Measurements from ENCODE around the gene ITPR1. TPM values are rescaled to one million over a fixed set of nuclear protein-coding genes. Genes with fewer than 3 reads are reported as not detected.

ITPR1 gene
- total and polyA plus RNA-seq, 2 experiments from 2014 or later, result 6.8 to 21.0 TPM

GRCh38 chr3:4821975-4822374 lies 328.8 kb downstream of the ITPR1 start:
- Histone ChIP-seq H3K4me1 (ENCODE audit: insufficient read depth) (peaks cover 9% of the 10 kb centered on the region), H2AFZ (no peak overlapping the region), H3K79me2 (replicated peaks; ENCODE audit: insufficient read depth) (no peaks in the 10 kb centered on the region), H3K4me2 (no peak overlapping the region), H3K36me3 (ENCODE audit: insufficient read depth) (no peaks in the 10 kb centered on the region), H4K20me1 (replicated peaks; ENCODE audit: insufficient read depth) (no peaks in the 10 kb centered on the region), H3K9me2 (ENCODE audit: insufficient read depth) (no peaks in the 10 kb centered on the region), H3K27me3 (ENCODE audit: insufficient read depth) (no peaks in the 10 kb centered on the region), H3K27ac (ENCODE audit: low read depth) (no peak overlapping the region), H3F3A (replicated peaks; ENCODE audit: low read depth) (no peaks in the 10 kb centered on the region), H3K4me3 (no peak overlapping the region)
- H3K4me1 Mint-ChIP-seq, result peaks cover 18% of the 10 kb centered on the region
- TF ChIP-seq CTCF (conservative IDR thresholded peaks at IDR 0.05; ENCODE audit: low read depth in 2 of 2) (no peak), ZNF331 (CRISPR knock-in tag; IDR thresholded peaks at IDR 0.05; ENCODE audit: low read depth) (no peak), REST (IDR thresholded peaks at IDR 0.05; ENCODE audit: unreplicated experiment) (no peak), ETS1 (IDR thresholded peaks at IDR 0.05) (no peak), POLR2AphosphoS5 (IDR thresholded peaks at IDR 0.05; ENCODE audit: low read depth) (no peak), STAT1 (IDR thresholded peaks at IDR 0.05; ENCODE audit: unreplicated experiment) (no peak), NANOG (IDR thresholded peaks at IDR 0.05; ENCODE audit: borderline replicate concordance) (no peak), CREB1 (CRISPR knock-in tag; IDR thresholded peaks at IDR 0.05; ENCODE audit: low read depth) (no peak), JUNB (IDR thresholded peaks at IDR 0.05; ENCODE audit: unreplicated experiment) (no peak), ZNF114 (CRISPR knock-in tag; IDR thresholded peaks at IDR 0.05) (no peak)
- TF ChIP-seq, protein P1, sequence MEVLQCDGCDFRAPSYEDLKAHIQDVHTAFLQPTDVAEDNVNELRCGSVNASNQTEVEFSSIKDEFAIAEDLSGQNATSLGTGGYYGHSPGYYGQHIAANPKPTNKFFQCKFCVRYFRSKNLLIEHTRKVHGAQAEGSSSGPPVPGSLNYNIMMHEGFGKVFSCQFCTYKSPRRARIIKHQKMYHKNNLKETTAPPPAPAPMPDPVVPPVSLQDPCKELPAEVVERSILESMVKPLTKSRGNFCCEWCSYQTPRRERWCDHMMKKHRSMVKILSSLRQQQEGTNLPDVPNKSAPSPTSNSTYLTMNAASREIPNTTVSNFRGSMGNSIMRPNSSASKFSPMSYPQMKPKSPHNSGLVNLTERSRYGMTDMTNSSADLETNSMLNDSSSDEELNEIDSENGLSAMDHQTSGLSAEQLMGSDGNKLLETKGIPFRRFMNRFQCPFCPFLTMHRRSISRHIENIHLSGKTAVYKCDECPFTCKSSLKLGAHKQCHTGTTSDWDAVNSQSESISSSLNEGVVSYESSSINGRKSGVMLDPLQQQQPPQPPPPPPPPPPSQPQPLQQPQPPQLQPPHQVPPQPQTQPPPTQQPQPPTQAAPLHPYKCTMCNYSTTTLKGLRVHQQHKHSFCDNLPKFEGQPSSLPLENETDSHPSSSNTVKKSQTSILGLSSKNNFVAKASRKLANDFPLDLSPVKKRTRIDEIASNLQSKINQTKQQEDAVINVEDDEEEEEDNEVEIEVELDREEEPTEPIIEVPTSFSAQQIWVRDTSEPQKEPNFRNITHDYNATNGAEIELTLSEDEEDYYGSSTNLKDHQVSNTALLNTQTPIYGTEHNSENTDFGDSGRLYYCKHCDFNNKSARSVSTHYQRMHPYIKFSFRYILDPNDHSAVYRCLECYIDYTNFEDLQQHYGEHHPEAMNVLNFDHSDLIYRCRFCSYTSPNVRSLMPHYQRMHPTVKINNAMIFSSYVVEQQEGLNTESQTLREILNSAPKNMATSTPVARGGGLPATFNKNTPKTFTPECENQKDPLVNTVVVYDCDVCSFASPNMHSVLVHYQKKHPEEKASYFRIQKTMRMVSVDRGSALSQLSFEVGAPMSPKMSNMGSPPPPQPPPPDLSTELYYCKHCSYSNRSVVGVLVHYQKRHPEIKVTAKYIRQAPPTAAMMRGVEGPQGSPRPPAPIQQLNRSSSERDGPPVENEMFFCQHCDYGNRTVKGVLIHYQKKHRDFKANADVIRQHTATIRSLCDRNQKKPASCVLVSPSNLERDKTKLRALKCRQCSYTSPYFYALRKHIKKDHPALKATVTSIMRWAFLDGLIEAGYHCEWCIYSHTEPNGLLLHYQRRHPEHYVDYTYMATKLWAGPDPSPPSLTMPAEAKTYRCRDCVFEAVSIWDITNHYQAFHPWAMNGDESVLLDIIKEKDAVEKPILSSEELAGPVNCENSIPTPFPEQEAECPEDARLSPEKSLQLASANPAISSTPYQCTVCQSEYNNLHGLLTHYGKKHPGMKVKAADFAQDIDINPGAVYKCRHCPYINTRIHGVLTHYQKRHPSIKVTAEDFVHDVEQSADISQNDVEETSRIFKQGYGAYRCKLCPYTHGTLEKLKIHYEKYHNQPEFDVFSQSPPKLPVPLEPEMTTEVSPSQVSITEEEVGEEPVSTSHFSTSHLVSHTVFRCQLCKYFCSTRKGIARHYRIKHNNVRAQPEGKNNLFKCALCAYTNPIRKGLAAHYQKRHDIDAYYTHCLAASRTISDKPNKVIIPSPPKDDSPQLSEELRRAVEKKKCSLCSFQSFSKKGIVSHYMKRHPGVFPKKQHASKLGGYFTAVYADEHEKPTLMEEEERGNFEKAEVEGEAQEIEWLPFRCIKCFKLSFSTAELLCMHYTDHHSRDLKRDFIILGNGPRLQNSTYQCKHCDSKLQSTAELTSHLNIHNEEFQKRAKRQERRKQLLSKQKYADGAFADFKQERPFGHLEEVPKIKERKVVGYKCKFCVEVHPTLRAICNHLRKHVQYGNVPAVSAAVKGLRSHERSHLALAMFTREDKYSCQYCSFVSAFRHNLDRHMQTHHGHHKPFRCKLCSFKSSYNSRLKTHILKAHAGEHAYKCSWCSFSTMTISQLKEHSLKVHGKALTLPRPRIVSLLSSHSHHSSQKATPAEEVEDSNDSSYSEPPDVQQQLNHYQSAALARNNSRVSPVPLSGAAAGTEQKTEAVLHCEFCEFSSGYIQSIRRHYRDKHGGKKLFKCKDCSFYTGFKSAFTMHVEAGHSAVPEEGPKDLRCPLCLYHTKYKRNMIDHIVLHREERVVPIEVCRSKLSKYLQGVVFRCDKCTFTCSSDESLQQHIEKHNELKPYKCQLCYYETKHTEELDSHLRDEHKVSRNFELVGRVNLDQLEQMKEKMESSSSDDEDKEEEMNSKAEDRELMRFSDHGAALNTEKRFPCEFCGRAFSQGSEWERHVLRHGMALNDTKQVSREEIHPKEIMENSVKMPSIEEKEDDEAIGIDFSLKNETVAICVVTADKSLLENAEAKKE (CRISPR knock-in tag; IDR thresholded peaks at IDR 0.05), result no peak
- peaks cover 2% of the 10 kb centered on the region for H3K27me3 Mint-ChIP-seq (ENCODE audit: insufficient read depth, low read depth, poor library complexity)
- ATAC-seq, result no peak
- H3K27ac Mint-ChIP-seq, result no peak overlapping the region
- no peak overlapping the region for H3K4me3 Mint-ChIP-seq
- peaks cover 21% of the 10 kb centered on the region for H3K36me3 Mint-ChIP-seq (ENCODE audit: low read depth)
- H3K9me3 Mint-ChIP-seq, result peaks cover 11% of the 10 kb centered on the region
- no peak for DNase-seq (ENCODE audit: low spot score)

Measured in GM23338 (cell line).